Fibroblast of skin of right biceps (primary cell): ENCODE measurements around the gene ALKBH6.
A peak's percentile ranks its signal among the peaks of the same experiment; 100 is the strongest.

Experiments used
- DNase-seq: peaks from one replicate; pipeline ENCODE4 v3.0.0-alpha.2; 2013

The ALKBH6 gene

GRCh38 chr19:36030264-36031148 is 16.5 kb upstream of the ALKBH6 start:
- peak; percentile 24 for DNase-seq

- no peak for DNase-seq
Measured at GRCh38 chr19:36028313-36029041, 14.5 kb upstream of the ALKBH6 start.

- no peak for DNase-seq
Measured at GRCh38 chr19:36027696-36028095, 13.7 kb upstream of the ALKBH6 start.

- no peak for DNase-seq
Measured at GRCh38 chr19:36026091-36026876, 12.3 kb upstream of the ALKBH6 start.

- DNase-seq = no peak
Measured at GRCh38 chr19:36025541-36025940, 11.5 kb upstream of the ALKBH6 start.

GRCh38 chr19:36023432-36023831 is 9.4 kb upstream of the ALKBH6 start:
- DNase-seq = no peak

- no peak for DNase-seq
Measured at GRCh38 chr19:36019061-36019670, 5.2 kb upstream of the ALKBH6 start.

- DNase-seq = no peak
Measured at GRCh38 chr19:36013280-36014011, 567 bp downstream of the ALKBH6 start.

- DNase-seq = no peak
Measured at GRCh38 chr19:36010402-36010801, 3.6 kb downstream of the ALKBH6 start.

- DNase-seq = no peak
Measured at GRCh38 chr19:36009633-36010379, 4.2 kb downstream of the ALKBH6 start.

GRCh38 chr19:36009220-36009619 is 4.8 kb downstream of the ALKBH6 start:
- peak; percentile 51 for DNase-seq

- no peak for DNase-seq
Measured at GRCh38 chr19:36008336-36008978, 5.6 kb downstream of the ALKBH6 start, which contains the start of gene SYNE4. TSS of gene SYNE4 (minus strand) at chr19:36008813. CDS start at chr19:36008681, 132 bp downstream.

- no peak for DNase-seq
Measured at GRCh38 chr19:36006955-36007354, 7.1 kb downstream of the ALKBH6 start.

GRCh38 chr19:36003284-36003683 is 10.7 kb downstream of the ALKBH6 start:
- no peak for DNase-seq

GRCh38 chr19:36001605-36002004 is 12.4 kb downstream of the ALKBH6 start:
- no peak for DNase-seq

GRCh38 chr19:35996777-35997176 is 17.2 kb downstream of the ALKBH6 start:
- DNase-seq = no peak

- peak; percentile 91 for DNase-seq
Measured at GRCh38 chr19:35995048-35995993, 18.7 kb downstream of the ALKBH6 start, which contains the start of gene SDHAF1. TSS of gene SDHAF1 (plus strand) at chr19:35995188. CDS start at chr19:35995275, 87 bp downstream.

- no peak for DNase-seq
Measured at GRCh38 chr19:35993923-35994598, 20.0 kb downstream of the ALKBH6 start.
